ENCODE results near the gene XYLT1.

Gene XYLT1

DNA sequence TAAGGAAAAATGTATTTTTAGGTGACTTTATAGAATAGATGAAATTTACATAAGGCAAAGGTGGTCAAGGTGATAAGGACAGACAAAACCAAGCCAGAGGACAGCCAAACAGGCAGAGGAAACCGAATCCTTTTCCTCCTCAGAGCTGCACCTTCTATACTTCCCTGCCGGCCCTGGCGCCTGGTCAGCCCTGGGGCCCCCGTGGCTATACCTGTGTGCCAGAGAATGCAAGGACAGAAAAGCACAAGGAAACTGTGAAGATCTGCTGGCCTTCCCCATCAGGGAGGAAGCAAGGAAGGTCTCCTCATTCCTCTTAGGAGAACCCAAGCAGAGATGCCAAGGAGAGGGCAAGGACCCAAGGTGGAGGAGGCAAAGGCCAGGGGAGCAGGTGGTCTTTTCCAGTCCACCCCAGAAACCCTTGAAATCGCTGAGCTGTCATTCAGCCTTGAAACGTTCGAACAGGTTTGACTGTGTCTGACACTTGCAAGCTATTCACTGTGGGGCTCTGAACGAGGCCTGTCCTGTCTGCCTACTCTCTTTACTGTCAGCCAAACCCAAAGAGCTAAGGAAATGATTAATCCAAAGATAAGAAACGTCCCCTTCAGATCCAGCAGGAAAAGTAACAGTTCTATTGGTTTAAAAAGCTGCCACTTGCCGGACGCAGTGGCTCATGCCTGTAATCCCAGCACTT is 114.4 kb downstream of the XYLT1 start:
- Histone ChIP-seq H3K36me3 (ENCODE audit: control insufficient read depth in 2 of 2, insufficient read depth in 2 of 2, low read length in 2 of 2) (peaks cover 0 to 5% of the 10 kb centered on the region in 2 donors), H3K4me1 (ENCODE audit: control insufficient read depth, insufficient read depth, low read length) (peaks cover 11% of the 10 kb centered on the region), H3K27ac (ENCODE audit: low read length) (no peak overlapping the region), H3K4me3 (ENCODE audit: low read length in 2 of 2) (no peak overlapping the region), H3K27me3 (ENCODE audit: control insufficient read depth in 1 of 2, insufficient read depth in 2 of 2, low read length in 2 of 2) (no peaks in the 10 kb centered on the region), H3K9me3 (ENCODE audit: control insufficient read depth in 2 of 2, low read length in 2 of 2) (no peaks in the 10 kb centered on the region), H3K9ac (ENCODE audit: low read length in 2 of 2) (no peak overlapping the region)

DNA sequence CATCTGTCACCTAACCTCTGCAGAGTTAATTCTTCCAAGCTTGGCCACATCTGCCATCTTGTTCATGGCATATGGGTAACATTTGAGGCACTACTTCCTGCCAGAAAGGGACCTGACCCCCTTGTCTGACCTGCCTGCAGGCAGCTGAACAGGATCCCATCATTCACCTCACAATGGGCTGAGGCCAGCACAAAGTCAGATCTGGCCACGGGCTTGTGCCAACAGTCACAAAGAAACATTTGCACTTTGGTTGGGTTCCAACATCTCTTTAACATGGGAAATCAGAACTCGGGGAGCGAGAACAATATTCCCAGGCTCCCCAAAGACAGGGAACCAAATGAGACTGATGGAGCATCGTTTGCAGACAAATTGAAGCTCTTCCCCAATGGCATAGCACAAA is 116.1 kb downstream of the XYLT1 start:
- H3K9ac ChIP-seq (ENCODE audit: low read length in 2 of 2) = no peak overlapping the region
- H3K4me1 ChIP-seq (ENCODE audit: control insufficient read depth, insufficient read depth, low read length) = peaks cover 7% of the 10 kb centered on the region
- H3K27me3 ChIP-seq (ENCODE audit: control insufficient read depth in 1 of 2, insufficient read depth in 2 of 2, low read length in 2 of 2) = no peaks in the 10 kb centered on the region
- no peak overlapping the region for H3K27ac ChIP-seq (ENCODE audit: low read length)
- peaks cover 0 to 5% of the 10 kb centered on the region in 2 donors for H3K36me3 ChIP-seq (ENCODE audit: control insufficient read depth in 2 of 2, insufficient read depth in 2 of 2, low read length in 2 of 2)
- no peaks in the 10 kb centered on the region for H3K9me3 ChIP-seq (ENCODE audit: control insufficient read depth in 2 of 2, low read length in 2 of 2)
- H3K4me3 ChIP-seq (ENCODE audit: low read length in 2 of 2) = no peak overlapping the region

GRCh38 chr16:17354141-17354601 is 116.6 kb downstream of the XYLT1 start:
- H3K9ac ChIP-seq (ENCODE audit: low read length in 2 of 2) = no peak overlapping the region
- H3K27me3 ChIP-seq (ENCODE audit: control insufficient read depth in 1 of 2, insufficient read depth in 2 of 2, low read length in 2 of 2) = no peaks in the 10 kb centered on the region
- no peak overlapping the region for H3K27ac ChIP-seq (ENCODE audit: low read length)
- H3K36me3 ChIP-seq (ENCODE audit: control insufficient read depth in 2 of 2, insufficient read depth in 2 of 2, low read length in 2 of 2) = peaks cover 0 to 5% of the 10 kb centered on the region in 2 donors
- no peaks in the 10 kb centered on the region for H3K9me3 ChIP-seq (ENCODE audit: control insufficient read depth in 2 of 2, low read length in 2 of 2)
- no peak overlapping the region for H3K4me3 ChIP-seq (ENCODE audit: low read length in 2 of 2)
- peaks cover 5% of the 10 kb centered on the region for H3K4me1 ChIP-seq (ENCODE audit: control insufficient read depth, insufficient read depth, low read length)

DNA sequence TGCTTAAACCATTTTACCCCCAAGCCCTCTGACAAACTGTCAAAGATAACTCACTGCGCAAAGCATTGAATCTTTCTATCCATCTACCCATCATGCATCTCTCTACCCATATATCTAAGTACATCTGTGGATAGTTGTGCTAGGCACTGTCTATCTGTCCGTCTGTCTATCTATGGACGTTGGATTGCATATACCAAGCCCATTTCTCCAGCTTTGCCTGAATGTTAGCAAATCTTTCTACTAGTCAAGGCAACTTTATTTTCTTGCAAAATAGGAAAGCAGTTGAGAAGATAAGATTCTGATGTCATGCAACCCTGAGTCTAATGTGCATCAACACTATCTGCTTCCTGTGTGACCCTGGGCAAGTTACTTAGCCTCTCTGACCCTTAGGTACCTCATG is 117.2 kb downstream of the XYLT1 start:
- Histone ChIP-seq H3K9me3 (ENCODE audit: control insufficient read depth in 2 of 2, low read length in 2 of 2) (no peaks in the 10 kb centered on the region), H3K9ac (ENCODE audit: low read length in 2 of 2) (no peak overlapping the region), H3K36me3 (ENCODE audit: control insufficient read depth in 2 of 2, insufficient read depth in 2 of 2, low read length in 2 of 2) (peaks cover 0 to 5% of the 10 kb centered on the region in 2 donors), H3K4me1 (ENCODE audit: control insufficient read depth, insufficient read depth, low read length) (peaks cover 5% of the 10 kb centered on the region), H3K27ac (ENCODE audit: low read length) (no peak overlapping the region), H3K27me3 (ENCODE audit: control insufficient read depth in 1 of 2, insufficient read depth in 2 of 2, low read length in 2 of 2) (no peaks in the 10 kb centered on the region), H3K4me3 (ENCODE audit: low read length in 2 of 2) (no peak overlapping the region)

DNA sequence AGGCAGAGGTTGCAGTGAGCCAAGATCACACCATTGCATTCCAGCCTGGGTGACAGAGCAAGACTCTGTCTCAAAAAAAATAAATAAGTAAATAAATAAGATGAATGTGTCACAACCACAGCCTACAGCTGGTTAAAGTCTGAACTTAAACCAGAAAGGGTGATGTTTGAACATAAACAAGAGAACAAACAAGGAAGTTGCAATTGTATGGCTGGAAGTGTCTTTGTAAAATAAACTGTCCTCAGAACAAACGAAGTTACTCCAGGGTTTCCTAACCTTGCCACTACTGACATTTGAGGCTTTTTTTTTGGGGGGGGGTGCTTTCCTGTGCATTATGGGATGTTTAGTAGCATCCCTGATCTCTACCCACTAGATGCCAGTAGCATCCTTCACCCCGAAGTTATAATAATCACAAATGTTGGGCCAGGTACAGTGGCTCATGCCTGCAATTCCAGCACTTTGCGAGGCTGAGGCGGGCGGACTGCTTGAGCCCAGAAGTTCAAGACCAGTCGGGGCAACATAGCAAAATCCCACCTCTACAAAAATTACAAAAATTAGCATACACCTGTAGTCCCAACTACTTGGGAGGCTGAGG is 119.2 kb downstream of the XYLT1 start:
- no peaks in the 10 kb centered on the region for H3K27me3 ChIP-seq (ENCODE audit: control insufficient read depth in 1 of 2, insufficient read depth in 2 of 2, low read length in 2 of 2)
- H3K4me3 ChIP-seq (ENCODE audit: low read length in 2 of 2) = no peak overlapping the region
- H3K9ac ChIP-seq (ENCODE audit: low read length in 2 of 2) = no peak overlapping the region
- H3K4me1 ChIP-seq (ENCODE audit: control insufficient read depth, insufficient read depth, low read length) = peaks cover 10% of the 10 kb centered on the region
- no peaks in the 10 kb centered on the region for H3K9me3 ChIP-seq (ENCODE audit: control insufficient read depth in 2 of 2, low read length in 2 of 2)
- H3K27ac ChIP-seq (ENCODE audit: low read length) = no peak overlapping the region
- peaks cover 0 to 3% of the 10 kb centered on the region in 2 donors for H3K36me3 ChIP-seq (ENCODE audit: control insufficient read depth in 2 of 2, insufficient read depth in 2 of 2, low read length in 2 of 2)

DNA sequence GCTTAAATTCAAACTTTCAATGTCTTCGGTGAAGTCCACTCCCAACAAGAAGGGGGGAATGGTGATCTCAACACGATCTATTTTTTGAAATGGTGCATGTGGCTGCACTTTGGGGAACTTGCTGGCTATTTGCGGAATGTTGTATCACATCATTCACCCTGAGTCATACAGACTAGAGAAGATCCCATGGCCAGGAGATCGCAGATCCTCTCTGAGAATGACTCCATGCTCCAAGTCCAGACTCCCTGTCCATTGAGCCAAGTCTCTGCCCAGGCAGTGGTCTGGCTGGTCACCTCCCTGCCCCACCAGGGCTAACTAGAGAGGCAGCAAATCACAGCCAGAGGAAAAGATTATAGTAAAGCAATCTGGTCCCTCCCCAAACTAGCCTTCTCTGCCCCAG is 120.6 kb downstream of the XYLT1 start:
- Histone ChIP-seq H3K36me3 (ENCODE audit: control insufficient read depth in 2 of 2, insufficient read depth in 2 of 2, low read length in 2 of 2) (peaks cover 0 to 3% of the 10 kb centered on the region in 2 donors), H3K27ac (ENCODE audit: low read length) (no peak overlapping the region), H3K9me3 (ENCODE audit: control insufficient read depth in 2 of 2, low read length in 2 of 2) (no peaks in the 10 kb centered on the region), H3K9ac (ENCODE audit: low read length in 2 of 2) (no peak overlapping the region), H3K27me3 (ENCODE audit: control insufficient read depth in 1 of 2, insufficient read depth in 2 of 2, low read length in 2 of 2) (no peaks in the 10 kb centered on the region), H3K4me3 (ENCODE audit: low read length in 2 of 2) (no peak overlapping the region), H3K4me1 (ENCODE audit: control insufficient read depth, insufficient read depth, low read length) (peaks cover 20% of the 10 kb centered on the region)

GRCh38 chr16:17348826-17349225 is 121.9 kb downstream of the XYLT1 start:
- H3K27ac ChIP-seq (ENCODE audit: low read length) = no peak overlapping the region
- no peaks in the 10 kb centered on the region for H3K27me3 ChIP-seq (ENCODE audit: control insufficient read depth in 1 of 2, insufficient read depth in 2 of 2, low read length in 2 of 2)
- H3K4me1 ChIP-seq (ENCODE audit: control insufficient read depth, insufficient read depth, low read length) = peaks cover 19% of the 10 kb centered on the region
- H3K9ac ChIP-seq (ENCODE audit: low read length in 2 of 2) = no peak overlapping the region
- H3K4me3 ChIP-seq (ENCODE audit: low read length in 2 of 2) = no peak overlapping the region
- no peaks in the 10 kb centered on the region for H3K9me3 ChIP-seq (ENCODE audit: control insufficient read depth in 2 of 2, low read length in 2 of 2)
- no peaks in the 10 kb centered on the region for H3K36me3 ChIP-seq (ENCODE audit: control insufficient read depth in 2 of 2, insufficient read depth in 2 of 2, low read length in 2 of 2)

DNA sequence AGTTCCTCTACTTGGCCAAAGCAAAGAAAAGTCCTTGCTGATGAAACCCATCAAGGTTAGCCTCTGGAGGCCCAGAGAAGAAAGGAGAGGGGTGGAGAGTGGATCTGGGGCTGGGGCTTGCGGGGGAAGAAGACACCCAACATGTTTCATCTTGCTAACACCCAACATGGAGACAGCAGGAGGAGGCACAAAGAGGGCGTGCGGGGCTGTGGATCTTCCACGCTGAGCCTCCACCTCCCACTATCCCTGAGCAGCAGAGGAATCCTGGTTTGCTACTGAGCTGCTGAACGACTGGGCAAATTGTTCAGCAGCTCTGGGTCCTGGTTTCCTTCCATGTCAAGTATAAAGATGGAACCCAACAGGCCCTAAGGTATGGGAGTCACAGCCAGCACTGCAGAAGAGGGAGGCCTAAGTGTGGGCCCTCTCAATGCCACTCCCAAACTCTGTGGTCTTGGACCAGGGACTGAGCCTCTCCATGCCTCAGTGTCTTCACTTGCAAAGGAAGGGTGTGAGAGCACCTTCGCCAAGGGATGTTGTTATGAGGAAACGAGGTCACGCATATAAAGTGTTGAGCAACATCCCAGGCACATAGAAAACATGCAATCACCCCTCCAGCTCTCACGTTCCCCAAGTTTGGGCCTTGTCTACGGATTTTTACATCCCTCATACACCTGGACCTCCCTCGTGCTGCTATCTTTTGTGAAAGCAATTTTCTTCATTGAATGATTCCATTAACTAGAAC is 122.5 kb downstream of the XYLT1 start:
- Histone ChIP-seq H3K4me3 (ENCODE audit: low read length in 2 of 2) (no peak overlapping the region), H3K9ac (ENCODE audit: low read length in 2 of 2) (no peak overlapping the region), H3K27ac (ENCODE audit: low read length) (no peak overlapping the region), H3K9me3 (ENCODE audit: control insufficient read depth in 2 of 2, low read length in 2 of 2) (no peaks in the 10 kb centered on the region), H3K4me1 (ENCODE audit: control insufficient read depth, insufficient read depth, low read length) (peaks cover 23% of the 10 kb centered on the region), H3K36me3 (ENCODE audit: control insufficient read depth in 2 of 2, insufficient read depth in 2 of 2, low read length in 2 of 2) (no peaks in the 10 kb centered on the region), H3K27me3 (ENCODE audit: control insufficient read depth in 1 of 2, insufficient read depth in 2 of 2, low read length in 2 of 2) (no peaks in the 10 kb centered on the region)

DNA sequence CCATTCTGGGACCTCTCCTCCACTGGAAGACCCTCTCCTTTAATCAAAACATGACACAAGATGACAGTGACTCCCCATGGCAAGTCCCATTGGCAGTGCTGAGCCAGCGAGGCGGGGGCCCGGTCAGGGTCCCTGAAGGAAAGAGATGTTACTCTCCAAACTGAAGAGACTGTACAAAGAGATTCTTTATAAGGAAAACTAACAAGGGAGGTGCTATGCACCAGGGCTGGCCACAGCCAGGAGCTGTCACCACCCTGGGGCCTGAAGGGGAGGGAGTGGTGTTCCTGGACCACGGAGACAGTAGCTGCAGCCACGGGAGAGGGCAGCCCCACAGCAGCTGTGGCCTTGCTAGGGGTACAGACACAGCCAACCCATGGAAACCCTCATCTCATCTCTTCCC is 123.1 kb downstream of the XYLT1 start:
- Histone ChIP-seq H3K4me1 (ENCODE audit: control insufficient read depth, insufficient read depth, low read length) (peaks cover 23% of the 10 kb centered on the region), H3K4me3 (ENCODE audit: low read length in 2 of 2) (no peak overlapping the region), H3K27ac (ENCODE audit: low read length) (no peak overlapping the region), H3K27me3 (ENCODE audit: control insufficient read depth in 1 of 2, insufficient read depth in 2 of 2, low read length in 2 of 2) (no peaks in the 10 kb centered on the region), H3K36me3 (ENCODE audit: control insufficient read depth in 2 of 2, insufficient read depth in 2 of 2, low read length in 2 of 2) (no peaks in the 10 kb centered on the region), H3K9ac (ENCODE audit: low read length in 2 of 2) (no peak overlapping the region), H3K9me3 (ENCODE audit: control insufficient read depth in 2 of 2, low read length in 2 of 2) (no peaks in the 10 kb centered on the region)

GRCh38 chr16:17346621-17347569 is 123.9 kb downstream of the XYLT1 start:
- H3K9ac ChIP-seq (ENCODE audit: low read length in 2 of 2) = no peak overlapping the region
- H3K4me3 ChIP-seq (ENCODE audit: low read length in 2 of 2) = no peak overlapping the region
- H3K27me3 ChIP-seq (ENCODE audit: control insufficient read depth in 1 of 2, insufficient read depth in 2 of 2, low read length in 2 of 2) = no peaks in the 10 kb centered on the region
- no peaks in the 10 kb centered on the region for H3K9me3 ChIP-seq (ENCODE audit: control insufficient read depth in 2 of 2, low read length in 2 of 2)
- H3K36me3 ChIP-seq (ENCODE audit: control insufficient read depth in 2 of 2, insufficient read depth in 2 of 2, low read length in 2 of 2) = no peaks in the 10 kb centered on the region
- peaks cover 27% of the 10 kb centered on the region for H3K4me1 ChIP-seq (ENCODE audit: control insufficient read depth, insufficient read depth, low read length)
- no peak overlapping the region for H3K27ac ChIP-seq (ENCODE audit: low read length)

Measured in stomach smooth muscle (tissue), 2 donors.